Breast epithelium (tissue), 4 donors: Measurements from ENCODE around the gene OGFOD3. TPM values are rescaled to one million over a fixed set of nuclear protein-coding genes. Genes with fewer than 3 reads are reported as not detected.

ENCODE experiments used
- DNase-seq, 2 donors: peaks; one replicate each; pipeline ENCODE4 v3.0.0-alpha.2; 2019; ENCODE audit warnings: low spot score in 2 of 2
- H3K27ac ChIP-seq, 2 donors: fragments of 200-600 bp; sonication (generic) in 1 of 2; one replicate each; pipeline ENCODE4 v1.5.1; 2016 to 2019; ENCODE audit warnings: mild to moderate bottlenecking in 1 of 2
- H3K27me3 ChIP-seq, 2 donors: fragments of 200-600 bp; sonication (generic) in 1 of 2; one replicate each; pipeline versions ENCODE4 v1.5.1 to v1.6.0; 2017 to 2019; ENCODE audit warnings: control low read depth in 1 of 2, mild to moderate bottlenecking in 1 of 2
- H3K36me3 ChIP-seq: fragments of 200-600 bp; one replicate; pipeline ENCODE4 v1.5.1; 2019
- H3K4me1 ChIP-seq, 2 donors: fragments of 200-600 bp; sonication (generic); one replicate each; pipeline ENCODE4 v1.5.1; 2016 to 2019; ENCODE audit warnings: control low read depth in 1 of 2
- H3K4me3 ChIP-seq, 3 donors: fragments of 200-600 bp; sonication (generic); 1 replicate in 2 of 3; 2 replicates in 1 of 3; pipeline ENCODE4 v1.5.1; 2016 to 2019; ENCODE audit warnings: mild to moderate bottlenecking in 3 of 3, moderate library complexity in 2 of 3
- H3K9me3 ChIP-seq, 2 donors: fragments of 200-600 bp; sonication (generic) in 1 of 2; one replicate each; pipeline ENCODE4 v1.5.1; 2016 to 2019; ENCODE audit warnings: control low read depth in 1 of 2
- POLR2A ChIP-seq: fragments of 450-650 bp; IDR thresholded peaks from one replicate; pipeline ENCODE4 v1.6.1; 2016; ENCODE audit warnings: antibody characterized with exemption, mild to moderate bottlenecking, moderate library complexity
- POLR2AphosphoS5 ChIP-seq, 3 donors: sonication (generic); formaldehyde crosslinking; IDR thresholded peaks; one replicate each; pipeline ENCODE4 v1.6.1; 2017; ENCODE audit warnings: antibody characterized with exemption in 3 of 3
- intact Hi-C: fragments of 100-400 bp; cut with DNase I; formaldehyde crosslinking; loops from one replicate; pipeline ENCODE4 v1.15.1; 2023; ENCODE audit warnings: low total_unique reads
- total RNA-seq, 3 donors: library from RNA; depleted of rRNA; stranded (reverse); fragments of >200 nt; gene quantifications; one replicate each; pipeline ENCODE4 v1.1.0, GENCODE V29; 2016
- TF ChIP-seq, protein P1 (sequence below), 3 donors: fragments of 450-650 bp; IDR thresholded peaks; one replicate each; pipeline ENCODE4 v1.5.1; 2016 to 2017; ENCODE audit warnings: antibody characterized with exemption in 3 of 3, mild to moderate bottlenecking in 3 of 3, moderate library complexity in 3 of 3

The OGFOD3 gene
- total RNA-seq, 3 donors from 2014 or later, result 26.3 to 32.8 (median 28.5) TPM

DNA sequence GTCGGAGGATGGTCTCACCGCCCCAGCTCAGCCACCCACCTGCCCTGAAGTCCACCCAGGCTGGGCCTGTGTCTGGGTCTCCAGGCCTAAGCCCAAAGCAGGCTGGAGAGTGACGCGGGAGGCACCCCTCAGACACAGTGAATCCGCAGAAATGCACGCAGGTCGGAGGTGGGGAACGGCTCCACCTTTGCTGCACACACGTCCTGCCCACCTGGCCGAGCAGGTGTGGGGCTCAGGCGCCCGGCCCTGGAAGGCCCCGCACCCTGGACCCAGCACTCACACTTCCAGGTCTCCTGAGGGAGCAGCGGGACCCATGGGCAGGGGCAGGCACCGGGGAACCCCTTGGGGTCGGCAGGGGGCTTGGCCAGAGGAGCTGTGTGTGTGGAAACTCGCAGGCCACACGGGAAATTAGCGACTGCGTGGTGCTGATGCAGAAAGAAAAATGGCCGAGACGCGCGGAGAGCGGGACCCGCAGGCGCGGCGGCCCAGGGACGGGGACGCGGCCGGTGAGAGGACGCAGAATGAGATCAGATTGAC lies 21.5 kb upstream of the OGFOD3 start:
- no peak overlapping the region for H3K4me3 ChIP-seq
- intact Hi-C loops, result no loop called here
- no peaks in the 10 kb centered on the region for H3K36me3 ChIP-seq
- no peak for DNase-seq
- H3K27ac ChIP-seq, result no peak overlapping the region
- H3K27me3 ChIP-seq, result no peaks in the 10 kb centered on the region
- no peak for TF ChIP-seq POLR2AphosphoS5 (IDR thresholded peaks at IDR 0.05)
- TF ChIP-seq, protein P1, sequence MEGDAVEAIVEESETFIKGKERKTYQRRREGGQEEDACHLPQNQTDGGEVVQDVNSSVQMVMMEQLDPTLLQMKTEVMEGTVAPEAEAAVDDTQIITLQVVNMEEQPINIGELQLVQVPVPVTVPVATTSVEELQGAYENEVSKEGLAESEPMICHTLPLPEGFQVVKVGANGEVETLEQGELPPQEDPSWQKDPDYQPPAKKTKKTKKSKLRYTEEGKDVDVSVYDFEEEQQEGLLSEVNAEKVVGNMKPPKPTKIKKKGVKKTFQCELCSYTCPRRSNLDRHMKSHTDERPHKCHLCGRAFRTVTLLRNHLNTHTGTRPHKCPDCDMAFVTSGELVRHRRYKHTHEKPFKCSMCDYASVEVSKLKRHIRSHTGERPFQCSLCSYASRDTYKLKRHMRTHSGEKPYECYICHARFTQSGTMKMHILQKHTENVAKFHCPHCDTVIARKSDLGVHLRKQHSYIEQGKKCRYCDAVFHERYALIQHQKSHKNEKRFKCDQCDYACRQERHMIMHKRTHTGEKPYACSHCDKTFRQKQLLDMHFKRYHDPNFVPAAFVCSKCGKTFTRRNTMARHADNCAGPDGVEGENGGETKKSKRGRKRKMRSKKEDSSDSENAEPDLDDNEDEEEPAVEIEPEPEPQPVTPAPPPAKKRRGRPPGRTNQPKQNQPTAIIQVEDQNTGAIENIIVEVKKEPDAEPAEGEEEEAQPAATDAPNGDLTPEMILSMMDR (IDR thresholded peaks at IDR 0.05), result no peak
- peaks cover 0 to 5% of the 10 kb centered on the region in 2 donors for H3K4me1 ChIP-seq
- H3K9me3 ChIP-seq, result no peaks in the 10 kb centered on the region

DNA sequence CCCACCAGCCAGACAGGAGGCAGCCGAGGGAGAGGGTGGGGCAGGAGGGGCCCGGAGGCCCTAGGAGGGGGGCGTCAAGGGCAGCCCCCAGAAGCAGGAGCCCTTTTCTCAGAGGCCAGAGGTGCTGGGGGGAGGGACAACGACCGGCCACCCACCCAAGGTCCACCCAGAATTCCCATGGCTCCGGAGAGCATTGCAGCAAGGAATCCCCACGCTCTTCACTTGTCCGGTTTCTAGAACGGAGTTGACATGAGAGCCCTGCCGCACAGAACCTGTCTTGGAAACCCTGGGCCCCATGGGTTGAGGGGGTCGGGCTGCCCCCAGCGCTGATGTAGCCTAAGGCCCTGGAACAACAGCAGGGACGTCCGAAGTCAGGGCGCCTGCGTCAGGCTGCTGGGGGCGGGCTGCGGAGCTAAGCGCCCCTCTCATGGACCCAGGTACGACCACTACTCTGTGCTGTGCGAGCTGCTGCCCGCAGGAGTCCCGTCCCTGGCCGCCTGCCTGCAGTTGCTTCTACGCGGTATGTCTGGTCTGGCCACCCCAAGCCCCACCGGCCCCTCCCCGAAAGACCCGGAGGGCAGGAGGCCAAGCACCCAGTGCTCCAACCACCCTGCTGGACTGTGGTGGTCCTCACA lies 20.9 kb upstream of the OGFOD3 start:
- intact Hi-C loops, result no loop called here
- Histone ChIP-seq H3K27me3 (no peaks in the 10 kb centered on the region), H3K27ac (no peak overlapping the region), H3K4me3 (no peak overlapping the region), H3K4me1 (no peaks in the 10 kb centered on the region), H3K36me3 (no peaks in the 10 kb centered on the region), H3K9me3 (no peaks in the 10 kb centered on the region)
- no peak for TF ChIP-seq POLR2A
- TF ChIP-seq, protein P1 (IDR thresholded peaks at IDR 0.05), result no peak
- no peak for TF ChIP-seq POLR2AphosphoS5 (IDR thresholded peaks at IDR 0.05)
- DNase-seq, result no peak

DNA sequence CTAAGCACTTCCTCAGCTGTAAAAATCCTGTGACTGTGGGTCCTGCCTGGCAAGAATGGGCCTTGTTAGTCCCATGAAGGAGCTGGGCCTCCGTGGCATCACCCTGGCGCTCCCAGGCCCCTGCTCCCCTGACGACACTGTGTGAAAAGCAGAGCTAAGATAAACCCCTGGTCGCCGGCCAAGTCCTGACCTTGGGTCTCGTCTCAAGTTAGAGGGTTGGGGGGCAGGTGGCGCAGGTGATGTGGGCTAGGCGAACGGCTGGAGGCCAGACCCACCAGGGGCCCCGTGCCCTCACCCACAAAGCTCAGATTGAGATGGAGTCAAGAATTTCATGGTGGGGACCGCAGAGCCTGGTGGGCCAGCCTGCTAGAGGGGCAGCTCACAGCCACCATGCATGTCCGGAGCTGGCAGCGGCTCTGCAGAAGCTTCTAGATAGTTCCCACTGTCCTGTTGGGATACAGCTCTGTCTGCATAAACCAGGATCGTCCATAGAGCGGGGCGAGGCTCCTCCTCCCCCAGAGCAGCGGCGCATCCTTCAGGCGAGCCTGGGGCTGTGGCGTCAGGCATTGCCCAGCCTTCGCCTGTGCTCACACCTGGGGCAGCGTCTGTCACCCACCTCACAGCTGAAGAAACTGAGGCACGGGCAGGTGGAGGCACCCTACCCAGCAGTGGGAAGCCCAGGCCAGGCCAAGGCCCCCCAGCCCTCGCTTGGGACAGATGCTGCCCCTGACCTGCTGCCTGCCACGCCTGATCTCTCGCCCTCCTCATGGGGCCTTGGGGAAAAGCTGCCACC lies 20.2 kb upstream of the OGFOD3 start:
- intact Hi-C loops, result no loop called here
- Histone ChIP-seq H3K4me1 (no peaks in the 10 kb centered on the region), H3K27ac (no peak overlapping the region), H3K9me3 (no peaks in the 10 kb centered on the region), H3K4me3 (no peak overlapping the region), H3K36me3 (no peaks in the 10 kb centered on the region), H3K27me3 (no peaks in the 10 kb centered on the region)
- DNase-seq, result no peak
- TF ChIP-seq POLR2A, result no peak
- TF ChIP-seq, protein P1 (IDR thresholded peaks at IDR 0.05), result no peak
- no peak for TF ChIP-seq POLR2AphosphoS5 (IDR thresholded peaks at IDR 0.05)

DNA sequence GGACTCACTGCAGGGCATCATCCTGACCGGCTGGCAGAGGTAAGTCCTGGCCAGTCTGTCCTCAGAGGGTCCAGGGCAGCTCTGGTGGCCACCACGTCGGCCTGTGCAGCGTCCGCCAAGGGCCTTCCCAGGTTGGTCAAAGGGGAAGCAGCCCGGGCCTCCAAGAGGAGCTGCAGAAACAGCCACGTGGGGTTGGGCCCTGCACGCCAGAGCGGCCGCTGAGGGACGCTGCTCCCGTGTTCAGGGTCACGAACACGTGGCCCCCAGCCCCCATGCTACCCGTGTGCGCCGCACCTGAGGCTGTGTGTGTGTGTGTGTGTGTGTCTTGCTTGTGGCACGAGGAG lies 18.9 kb upstream of the OGFOD3 start:
- Histone ChIP-seq H3K4me3 (no peak overlapping the region), H3K36me3 (no peaks in the 10 kb centered on the region), H3K27ac (no peak overlapping the region), H3K27me3 (no peaks in the 10 kb centered on the region), H3K9me3 (no peaks in the 10 kb centered on the region), H3K4me1 (no peaks in the 10 kb centered on the region)
- no peak for DNase-seq
- TF ChIP-seq POLR2AphosphoS5 (IDR thresholded peaks at IDR 0.05) (no peak), POLR2A (no peak)
- TF ChIP-seq, protein P1 (IDR thresholded peaks at IDR 0.05), result no peak
- intact Hi-C loops, result no loop called here

DNA sequence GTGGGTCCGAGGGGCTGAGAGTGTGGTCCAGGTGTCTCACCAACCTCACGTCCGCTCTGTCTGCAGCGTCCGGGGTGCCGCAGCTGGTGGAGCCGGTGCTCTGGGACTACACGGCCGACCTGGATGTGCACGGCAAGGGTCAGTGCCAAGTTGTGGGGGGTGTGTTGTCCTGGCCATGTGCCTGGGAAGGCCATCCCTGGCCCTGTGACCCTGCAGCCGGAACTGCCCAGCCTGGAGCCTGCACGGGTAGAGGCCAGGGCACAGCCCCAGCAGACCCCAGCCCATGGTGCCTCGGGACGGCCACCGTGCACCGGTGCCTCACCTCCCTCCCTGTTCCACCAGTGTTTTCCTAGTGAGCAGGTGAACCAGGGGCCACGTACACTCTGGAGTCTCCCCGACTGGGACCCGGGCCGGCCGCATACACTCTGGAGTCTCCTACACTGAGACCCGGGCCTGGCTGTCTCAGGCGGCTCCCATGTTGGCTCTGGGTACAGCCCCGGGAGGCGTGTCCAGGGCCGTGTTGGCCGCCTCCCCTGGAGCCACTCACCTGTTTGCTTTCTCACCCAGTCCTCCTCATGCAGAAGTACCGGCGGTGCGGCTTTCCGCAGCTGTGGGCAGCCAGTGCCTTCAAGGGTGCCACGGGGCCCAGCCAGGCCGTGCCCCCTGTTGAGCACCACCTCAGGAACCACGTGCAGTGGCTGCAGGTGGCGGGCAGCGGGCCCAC lies 18.4 kb upstream of the OGFOD3 start:
- intact Hi-C loops, result no loop called here
- TF ChIP-seq, protein P1 (IDR thresholded peaks at IDR 0.05), result no peak
- TF ChIP-seq POLR2AphosphoS5 (IDR thresholded peaks at IDR 0.05) (no peak), POLR2A (no peak)
- H3K27ac ChIP-seq, result no peak overlapping the region
- no peaks in the 10 kb centered on the region for H3K27me3 ChIP-seq
- H3K4me1 ChIP-seq, result no peaks in the 10 kb centered on the region
- no peaks in the 10 kb centered on the region for H3K9me3 ChIP-seq
- H3K4me3 ChIP-seq, result no peak overlapping the region
- DNase-seq, result no peak
- H3K36me3 ChIP-seq, result no peaks in the 10 kb centered on the region
